DOHH2 (cell line): ENCODE results near the gene CBLC.

Source experiments
- H3F3A ChIP-seq: fragments of 200-600 bp; sonication (generic), shearing (Covaris generic); 2 replicates; pipeline ENCODE4 v1.6.0; 2016; ENCODE audit warnings: antibody characterized with exemption, mild to moderate bottlenecking; ENCODE audit not compliant: control insufficient read depth, insufficient read depth
- H3K27ac ChIP-seq: fragments of 200-600 bp; sonication (generic); 2 replicates; pipeline ENCODE4 v1.5.1; 2014; ENCODE audit warnings: low read depth, mild to moderate bottlenecking, low read length, moderate library complexity
- H3K27me3 ChIP-seq: fragments of 200-600 bp; sonication (generic); 2 replicates; pipeline ENCODE4 v1.6.1; 2014; ENCODE audit warnings: mild to moderate bottlenecking, low read length, mixed read lengths; ENCODE audit not compliant: control insufficient read depth
- H3K36me3 ChIP-seq: fragments of 200-600 bp; sonication (generic); 2 replicates; pipeline ENCODE4 v1.6.1; 2014; ENCODE audit warnings: mild to moderate bottlenecking, low read length, moderate library complexity, mixed read lengths; ENCODE audit not compliant: control insufficient read depth
- H3K4me1 ChIP-seq: fragments of 200-600 bp; sonication (generic); 2 replicates; pipeline ENCODE4 v1.6.1; 2014; ENCODE audit warnings: mild to moderate bottlenecking, low read length, mixed read lengths; ENCODE audit not compliant: control insufficient read depth
- H3K4me2 ChIP-seq: fragments of 200-600 bp; sonication (generic); 2 replicates; pipeline ENCODE4 v1.6.0; 2014; ENCODE audit warnings: mild to moderate bottlenecking, low read length, moderate library complexity
- H3K4me3 ChIP-seq: fragments of 200-600 bp; sonication (generic); 2 replicates; pipeline ENCODE4 v1.5.1; 2014; ENCODE audit warnings: mild to moderate bottlenecking, low read length, mixed read lengths
- H3K79me2 ChIP-seq: fragments of 200-600 bp; sonication (generic); 2 replicates; pipeline ENCODE4 v1.6.1; 2014; ENCODE audit warnings: mild to moderate bottlenecking, low read length, mixed read lengths; ENCODE audit not compliant: control insufficient read depth
- H3K9me2 ChIP-seq: fragments of 200-600 bp; sonication (generic); replicated peaks from 2 replicates; pipeline ENCODE4 v1.6.1; 2014; ENCODE audit warnings: mild to moderate bottlenecking, low read length, mixed read lengths; ENCODE audit not compliant: control insufficient read depth
- H3K9me3 ChIP-seq: fragments of 200-600 bp; sonication (generic); 2 replicates; pipeline ENCODE4 v1.6.1; 2014; ENCODE audit warnings: antibody characterized with exemption, low read length, mixed read lengths; ENCODE audit not compliant: control insufficient read depth, insufficient read depth
- H4K20me1 ChIP-seq: fragments of 200-600 bp; sonication (generic); 2 replicates; pipeline ENCODE4 v1.6.0; 2014; ENCODE audit warnings: low read depth, mild to moderate bottlenecking, antibody characterized with exemption, low read length, moderate library complexity; ENCODE audit not compliant: control insufficient read depth, insufficient read depth
- CTCF ChIP-seq: fragments of 200-600 bp; sonication (generic); IDR thresholded peaks from one replicate; pipeline ENCODE4 v1.5.1; 2014; ENCODE audit warnings: antibody characterized with exemption, mild to moderate bottlenecking, low read depth, low read length; ENCODE audit not compliant: poor library complexity, severe bottlenecking
- EZH2phosphoT487 ChIP-seq: fragments of 200-600 bp; sonication (generic); IDR thresholded peaks from 2 replicates; pipeline ENCODE4 v1.6.1; 2017; ENCODE audit warnings: borderline replicate concordance, mild to moderate bottlenecking, antibody characterized with exemption, low read length, moderate library complexity, mixed read lengths

The CBLC gene

GRCh38 chr19:44745341-44745831 is 32.3 kb upstream of the CBLC start:
- H3K79me2 ChIP-seq, result peaks cover 15% of the 10 kb centered on the region
- H3K27ac ChIP-seq, result no peak overlapping the region
- no peaks in the 10 kb centered on the region for H3K9me2 ChIP-seq
- no peak for TF ChIP-seq CTCF
- TF ChIP-seq EZH2phosphoT487, result no peak
- no peak overlapping the region for H3K4me3 ChIP-seq
- no peaks in the 10 kb centered on the region for H4K20me1 ChIP-seq
- H3K4me1 ChIP-seq, result peaks cover 41% of the 10 kb centered on the region
- H3K36me3 ChIP-seq, result peaks cover 8% of the 10 kb centered on the region
- H3K4me2 ChIP-seq, result no peak overlapping the region
- peaks cover 12% of the 10 kb centered on the region for H3F3A ChIP-seq
- peaks cover 13% of the 10 kb centered on the region for H3K27me3 ChIP-seq
- H3K9me3 ChIP-seq, result no peaks in the 10 kb centered on the region

GRCh38 chr19:44745887-44746600 is 31.6 kb upstream of the CBLC start:
- no peak overlapping the region for H3K27ac ChIP-seq
- no peak for TF ChIP-seq CTCF
- no peak for TF ChIP-seq EZH2phosphoT487

GRCh38 chr19:44746616-44746945 is 31.1 kb upstream of the CBLC start:
- Histone ChIP-seq H4K20me1 (no peaks in the 10 kb centered on the region), H3K27ac (no peak overlapping the region), H3K9me2 (no peaks in the 10 kb centered on the region), H3K36me3 (peaks cover 15% of the 10 kb centered on the region), H3K4me3 (peak overlapping the region; percentile 91), H3K4me2 (peak overlapping the region; percentile 98), H3K9me3 (no peaks in the 10 kb centered on the region), H3K79me2 (peaks cover 24% of the 10 kb centered on the region), H3K4me1 (peaks cover 44% of the 10 kb centered on the region), H3K27me3 (peaks cover 13% of the 10 kb centered on the region), H3F3A (peaks cover 16% of the 10 kb centered on the region)
- TF ChIP-seq EZH2phosphoT487 (no peak), CTCF (no peak)

More at GRCh38 chr19:44745887-44746600, 31.6 kb upstream of the CBLC start:
- H3K4me1 ChIP-seq, result peaks cover 44% of the 10 kb centered on the region
- peaks cover 21% of the 10 kb centered on the region for H3K79me2 ChIP-seq
- no peak overlapping the region for H3K4me3 ChIP-seq
- H3F3A ChIP-seq, result peaks cover 12% of the 10 kb centered on the region
- no peaks in the 10 kb centered on the region for H3K9me2 ChIP-seq
- peaks cover 9% of the 10 kb centered on the region for H3K36me3 ChIP-seq
- H4K20me1 ChIP-seq, result no peaks in the 10 kb centered on the region
- H3K27me3 ChIP-seq, result peaks cover 13% of the 10 kb centered on the region
- no peak overlapping the region for H3K4me2 ChIP-seq
- no peaks in the 10 kb centered on the region for H3K9me3 ChIP-seq
